GM12878 (cell line): Measurements from ENCODE around the gene ANO8. TPM values are rescaled to one million over a fixed set of nuclear protein-coding genes. Genes with fewer than 3 reads are reported as not detected.

Source experiments
- ATAC-seq: fragments of 200-7000 bp; cut with Tn5 transposase; 3 replicates; pipeline ENCODE4 v1.9.1; 2020; ENCODE audit warnings: mild to moderate bottlenecking, moderate library complexity
- BruUV-seq: library from RNA; stranded (reverse); fragments of 400-500 nt; replicated peaks from 2 replicates; lab custom pipeline; 2021; lab: Mats Ljungman, UMichigan
- CTCF ChIA-PET: fragments of 300-600 bp; sonication (Branson Sonifier 250); formaldehyde crosslinking; extraction: SDS; loops from one replicate; lab custom pipeline; 2021; ENCODE audit warnings: inconsistent platforms; lab: Yijun Ruan, JAX
- POLR2A ChIA-PET: fragments of 350-600 bp; formaldehyde crosslinking; extraction: SDS; loops from one replicate; lab custom pipeline; 2021; ENCODE audit warnings: inconsistent platforms; lab: Charles Lee
- RAD21 ChIA-PET: fragments of 300-600 bp; sonication (Branson Sonifier 250); formaldehyde crosslinking; loops from one replicate; lab custom pipeline; 2023; ENCODE audit warnings: antibody characterized with exemption; ENCODE audit not compliant: unreplicated experiment; lab: Charles Lee
- SMC1A ChIA-PET: fragments of 300-600 bp; sonication (Branson Sonifier 250); formaldehyde crosslinking; loops from one replicate; lab custom pipeline; 2023; ENCODE audit not compliant: unreplicated experiment, uncharacterized antibody; lab: Charles Lee
- DNase-seq: peaks from one replicate; pipeline ENCODE4 v3.0.0-alpha.2; 2011; ENCODE audit warnings: low read depth, low spot score
- FAIRE-seq: peaks from 3 replicates; lab custom pipeline; 2011; peaks lifted over from hg19 to GRCh38; lab: Jason Lieb, UNC
- H2AFZ ChIP-seq: 2 replicates; pipeline ENCODE4 v1.6.0; 2011; ENCODE audit warnings: low read depth, low read length, control low read depth; ENCODE audit not compliant: control insufficient read depth
- H3K27ac ChIP-seq: 2 replicates; pipeline ENCODE4 v1.5.1; 2011; ENCODE audit warnings: control low read depth; ENCODE audit not compliant: control insufficient read depth, insufficient read depth
- H3K27me3 ChIP-seq, 2 experiments: replicated peaks in 1 of 2; 2 replicates each; pipeline versions ENCODE4 v1.6.0 to v1.6.1; 2011; ENCODE audit warnings: low read length in 1 of 2; ENCODE audit not compliant: control insufficient read depth in 2 of 2, insufficient read depth in 2 of 2
- H3K36me3 ChIP-seq, 2 experiments: 2 replicates each; pipeline ENCODE4 v1.5.1; 2011; ENCODE audit warnings: low read length in 1 of 2; ENCODE audit not compliant: control insufficient read depth in 2 of 2, insufficient read depth in 2 of 2
- H3K4me1 ChIP-seq: 2 replicates; pipeline ENCODE4 v1.6.1; 2011; ENCODE audit warnings: mild to moderate bottlenecking, low read length, moderate library complexity, mixed read lengths; ENCODE audit not compliant: control insufficient read depth, insufficient read depth
- H3K4me2 ChIP-seq: 2 replicates; pipeline ENCODE4 v1.6.0; 2011; ENCODE audit warnings: control low read depth; ENCODE audit not compliant: control insufficient read depth, insufficient read depth
- H3K4me3 ChIP-seq: fragments of 200-600 bp; sonication (generic); 2 replicates; pipeline ENCODE4 v1.5.1; 2016
- H3K79me2 ChIP-seq: 2 replicates; pipeline ENCODE4 v1.6.0; 2011; ENCODE audit warnings: low read length; ENCODE audit not compliant: control insufficient read depth, insufficient read depth
- H3K9ac ChIP-seq: 2 replicates; pipeline ENCODE4 v1.8.0; 2011; ENCODE audit warnings: low read length, control low read depth, mixed read lengths; ENCODE audit not compliant: control insufficient read depth, insufficient read depth
- H3K9me3 ChIP-seq: replicated peaks from 3 replicates; pipeline ENCODE4 v1.5.1; 2011; ENCODE audit warnings: mild to moderate bottlenecking, low read length; ENCODE audit not compliant: control insufficient read depth, insufficient read depth
- H4K20me1 ChIP-seq: 2 replicates; pipeline ENCODE4 v1.6.0; 2011; ENCODE audit not compliant: control insufficient read depth, insufficient read depth
- EP300 ChIP-seq, 2 experiments: fragments of 150-350 bp in 1 of 2; IDR thresholded peaks; 2 replicates each; pipeline ENCODE4 v1.6.1; 2011 to 2012; ENCODE audit warnings: low read depth in 2 of 2, low read length in 2 of 2, borderline replicate concordance in 1 of 2, improper control_type of control experiment in 1 of 2, inconsistent platforms in 1 of 2; ENCODE audit not compliant: control insufficient read depth in 1 of 2
- FOS ChIP-seq: IDR thresholded peaks from 3 replicates; pipeline ENCODE4 v1.6.1; 2011; ENCODE audit warnings: borderline replicate concordance; ENCODE audit not compliant: insufficient read length; ENCODE audit errors: extremely low read depth
- HCFC1 ChIP-seq: fragments of 150-350 bp; IDR thresholded peaks from 2 replicates; pipeline ENCODE4 v1.6.1; 2014; ENCODE audit warnings: low read length
- IKZF1 ChIP-seq: fragments of 450-650 bp; conservative IDR thresholded peaks from 2 replicates; pipeline ENCODE4 v1.6.1; 2017; ENCODE audit warnings: antibody characterized with exemption, mild to moderate bottlenecking
- MYB ChIP-seq: fragments of 150-350 bp; IDR thresholded peaks from 2 replicates; pipeline ENCODE4 v1.6.1; 2014; ENCODE audit warnings: mild to moderate bottlenecking, low read depth, low read length, borderline replicate concordance
- NR2C1 ChIP-seq: fragments of 450-650 bp; IDR thresholded peaks from 2 replicates; pipeline ENCODE4 v1.6.1; 2017; ENCODE audit warnings: antibody characterized with exemption, mild to moderate bottlenecking, moderate library complexity
- NR2C2 ChIP-seq: IDR thresholded peaks from 2 replicates; pipeline ENCODE4 v1.6.1; 2011; ENCODE audit warnings: borderline replicate concordance, low read depth; ENCODE audit not compliant: control insufficient read depth, insufficient read length
- NR2F1 ChIP-seq: fragments of 450-650 bp; conservative IDR thresholded peaks from 2 replicates; pipeline ENCODE4 v1.6.1; 2017; ENCODE audit warnings: mild to moderate bottlenecking
- SPI1 ChIP-seq: IDR thresholded peaks from 2 replicates; pipeline ENCODE4 v1.6.1; 2011; ENCODE audit warnings: low read depth, mild to moderate bottlenecking, low read length, moderate library complexity, borderline replicate concordance; ENCODE audit not compliant: insufficient read depth
- TCF3 ChIP-seq: IDR thresholded peaks from 2 replicates; pipeline ENCODE4 v1.6.1; 2012; ENCODE audit warnings: low read depth, mild to moderate bottlenecking, low read length, borderline replicate concordance; ENCODE audit not compliant: insufficient read depth
- WGBS: methylation state at CpG from one replicate; pipeline ENCODE4 v1.1.6; 2016; ENCODE audit warnings: low lambda C conversion rate; ENCODE audit not compliant: insufficient replicate concordance, insufficient coverage; ENCODE audit errors: missing lambda C conversion rate; 5-methylcytosine and 5-hydroxymethylcytosine counted together
- in situ Hi-C: fragments of 300-500 bp; cut with MboI; formaldehyde crosslinking; loops from 9 replicates; pipeline ENCODE4 v1.14.3; 2018; ENCODE audit warnings: mixed read lengths
- intact Hi-C: fragments of 100-400 bp; cut with micrococcal nuclease; formaldehyde crosslinking; loops from one replicate; pipeline ENCODE4 v1.14.2; 2022; ENCODE audit not compliant: unreplicated experiment
- polyA plus RNA-seq, 11 experiments: library from polyadenylated mRNA; depleted of rRNA in 4 of 11; unstranded in 6 of 11; stranded (reverse) in 5 of 11; fragments of >200 nt; fragmentation: Nextera tagmentation in 4 of 11; fragmentation: Illumina TruSeq in 1 of 11; extraction: Ambion mirVana in 4 of 11; extraction: Trizol in 1 of 11; gene quantifications; 1 replicate in 1 of 11; 2 replicates in 10 of 11; pipeline versions ENCODE4 v1.2.1 to v1.2.3, GENCODE V29; 2011 to 2016; ENCODE audit warnings: inconsistent platforms in 2 of 11, missing spikeins in 2 of 11, low read depth in 1 of 11
- total RNA-seq, 4 experiments: library from RNA; depleted of rRNA in 3 of 4; stranded (reverse); fragments of >200 nt in 3 of 4; fragmentation: Illumina TruSeq in 1 of 4; extraction: Trizol in 1 of 4; gene quantifications; 2 replicates each; pipeline versions ENCODE4 v1.2.1 to v1.2.3, GENCODE V29; 2013 to 2021
- TF ChIP-seq, protein P1 (sequence below): fragments of 450-650 bp; IDR thresholded peaks from 2 replicates; pipeline ENCODE4 v1.6.1; 2016; ENCODE audit warnings: mild to moderate bottlenecking
- TF ChIP-seq, protein P2 (sequence below): IDR thresholded peaks from 2 replicates; pipeline ENCODE4 v1.6.1; 2012; ENCODE audit warnings: low read depth, low read length, improper control_type of control experiment
- TF ChIP-seq, protein P3 (sequence below): fragments of 450-650 bp; IDR thresholded peaks from 2 replicates; pipeline ENCODE4 v1.6.1; 2018; ENCODE audit warnings: mild to moderate bottlenecking, low read depth, moderate library complexity; ENCODE audit not compliant: partially characterized antibody
- TF ChIP-seq, protein P4 (sequence below): fragments of 450-650 bp; IDR thresholded peaks from 2 replicates; pipeline ENCODE4 v1.6.1; 2016; ENCODE audit warnings: mild to moderate bottlenecking

ANO8 gene
- total and polyA plus RNA-seq, 10 of the 15 experiments (the other 5 are each of a cell fraction or from before 2014, with no cell fraction given) = 0.04 to 6.7 (median 1.1) TPM

DNA sequence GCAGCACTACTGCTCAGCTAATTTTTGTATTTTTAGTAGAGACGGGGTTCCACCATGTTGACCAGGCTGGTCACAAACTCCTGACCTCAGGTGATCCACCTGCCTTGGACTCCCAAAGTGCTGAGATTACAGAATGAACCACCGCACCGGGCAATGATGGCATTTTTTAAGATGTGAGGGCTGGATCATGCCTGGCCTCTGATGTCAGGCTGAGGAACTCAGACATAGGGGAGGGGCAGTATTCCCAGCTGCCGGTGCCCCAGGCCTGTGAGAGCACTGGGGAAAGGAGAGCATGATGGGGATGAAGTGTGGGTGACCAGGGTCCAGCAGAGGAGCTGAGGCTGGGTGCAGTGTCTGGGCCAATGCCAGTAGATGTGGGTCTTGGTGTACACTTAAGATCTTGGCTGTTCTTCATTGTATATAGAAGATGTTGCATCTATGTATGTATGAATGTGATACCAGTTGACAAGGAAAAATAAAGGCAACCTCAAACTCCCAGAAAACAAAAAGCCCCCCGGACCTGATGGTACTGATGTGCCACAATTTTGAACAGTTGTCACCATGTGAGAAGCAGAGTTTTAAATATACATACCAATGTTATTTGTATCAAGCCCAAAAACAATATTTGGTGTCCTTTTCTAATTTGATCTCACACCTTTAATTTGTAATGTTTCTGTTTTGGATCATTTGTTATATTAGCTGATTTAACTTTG is 45.9 kb upstream of the ANO8 start (continued):
- no peak for TF ChIP-seq TCF3
- TF ChIP-seq, protein P1, sequence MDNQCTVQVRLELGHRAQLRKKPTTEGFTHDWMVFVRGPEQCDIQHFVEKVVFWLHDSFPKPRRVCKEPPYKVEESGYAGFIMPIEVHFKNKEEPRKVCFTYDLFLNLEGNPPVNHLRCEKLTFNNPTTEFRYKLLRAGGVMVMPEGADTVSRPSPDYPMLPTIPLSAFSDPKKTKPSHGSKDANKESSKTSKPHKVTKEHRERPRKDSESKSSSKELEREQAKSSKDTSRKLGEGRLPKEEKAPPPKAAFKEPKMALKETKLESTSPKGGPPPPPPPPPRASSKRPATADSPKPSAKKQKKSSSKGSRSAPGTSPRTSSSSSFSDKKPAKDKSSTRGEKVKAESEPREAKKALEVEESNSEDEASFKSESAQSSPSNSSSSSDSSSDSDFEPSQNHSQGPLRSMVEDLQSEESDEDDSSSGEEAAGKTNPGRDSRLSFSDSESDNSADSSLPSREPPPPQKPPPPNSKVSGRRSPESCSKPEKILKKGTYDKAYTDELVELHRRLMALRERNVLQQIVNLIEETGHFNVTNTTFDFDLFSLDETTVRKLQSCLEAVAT = no peak
- no peak for TF ChIP-seq HCFC1
- no peak for TF ChIP-seq IKZF1
- TF ChIP-seq, protein P2, sequence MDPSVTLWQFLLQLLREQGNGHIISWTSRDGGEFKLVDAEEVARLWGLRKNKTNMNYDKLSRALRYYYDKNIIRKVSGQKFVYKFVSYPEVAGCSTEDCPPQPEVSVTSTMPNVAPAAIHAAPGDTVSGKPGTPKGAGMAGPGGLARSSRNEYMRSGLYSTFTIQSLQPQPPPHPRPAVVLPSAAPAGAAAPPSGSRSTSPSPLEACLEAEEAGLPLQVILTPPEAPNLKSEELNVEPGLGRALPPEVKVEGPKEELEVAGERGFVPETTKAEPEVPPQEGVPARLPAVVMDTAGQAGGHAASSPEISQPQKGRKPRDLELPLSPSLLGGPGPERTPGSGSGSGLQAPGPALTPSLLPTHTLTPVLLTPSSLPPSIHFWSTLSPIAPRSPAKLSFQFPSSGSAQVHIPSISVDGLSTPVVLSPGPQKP = no peak

DNA sequence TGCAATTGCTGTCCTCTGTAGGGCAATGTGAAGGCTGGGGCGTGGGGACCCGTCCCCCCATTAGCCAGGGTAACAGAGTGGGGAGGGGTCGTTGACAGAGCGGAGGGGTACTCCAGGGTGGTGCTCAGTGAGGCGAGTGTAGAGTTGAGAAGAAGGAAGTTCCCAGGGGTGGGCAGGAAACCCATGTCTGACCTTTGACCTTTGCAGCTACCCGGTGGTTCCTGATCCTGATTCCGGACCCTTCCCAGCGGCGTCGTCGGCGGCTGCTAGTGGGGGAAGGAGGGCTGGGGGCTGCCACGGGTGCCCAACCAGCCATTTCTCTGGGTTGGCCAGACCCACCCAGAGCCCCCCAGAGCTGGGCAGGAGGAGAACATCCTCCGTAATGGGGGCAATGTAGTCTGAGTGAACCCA is 44.6 kb upstream of the ANO8 start:
- Histone ChIP-seq H3K9ac (no peak overlapping the region), H3K27ac (no peak overlapping the region), H3K9me3 (no peaks in the 10 kb centered on the region; the same call in 2 of the 3 replicates), H3K4me2 (no peak overlapping the region), H3K4me3 (no peak overlapping the region), H3K36me3 (no peaks in the 10 kb centered on the region), H2AFZ (no peak overlapping the region), H3K79me2 (no peaks in the 10 kb centered on the region), H3K27me3 (no peaks in the 10 kb centered on the region), H4K20me1 (no peaks in the 10 kb centered on the region), H3K4me1 (peaks cover 15% of the 10 kb centered on the region)
- no TSS peak for BruUV-seq
- RAD21 ChIA-PET = no interaction called here
- in situ Hi-C loops = no loop called here
- CTCF ChIA-PET = no interaction called here
- FAIRE-seq (no peak), ATAC-seq (no peak), DNase-seq (no peak)
- WGBS = 51% methylated on average over 14 of the region's 14 CpGs
- intact Hi-C loops = no loop called here
- TF ChIP-seq EP300 (IDR thresholded peaks at IDR 0.05; ENCODE audit: borderline replicate concordance in 1 of 2, control insufficient read depth in 1 of 2, low read depth in 2 of 2, low read length in 2 of 2) (no peak), SPI1 (no peak), MYB (no peak), FOS (no peak), NR2C2 (peak; percentile 65), NR2C1 (peak; percentile 63), NR2F1 (peak; percentile 87)
- TF ChIP-seq, protein P3, sequence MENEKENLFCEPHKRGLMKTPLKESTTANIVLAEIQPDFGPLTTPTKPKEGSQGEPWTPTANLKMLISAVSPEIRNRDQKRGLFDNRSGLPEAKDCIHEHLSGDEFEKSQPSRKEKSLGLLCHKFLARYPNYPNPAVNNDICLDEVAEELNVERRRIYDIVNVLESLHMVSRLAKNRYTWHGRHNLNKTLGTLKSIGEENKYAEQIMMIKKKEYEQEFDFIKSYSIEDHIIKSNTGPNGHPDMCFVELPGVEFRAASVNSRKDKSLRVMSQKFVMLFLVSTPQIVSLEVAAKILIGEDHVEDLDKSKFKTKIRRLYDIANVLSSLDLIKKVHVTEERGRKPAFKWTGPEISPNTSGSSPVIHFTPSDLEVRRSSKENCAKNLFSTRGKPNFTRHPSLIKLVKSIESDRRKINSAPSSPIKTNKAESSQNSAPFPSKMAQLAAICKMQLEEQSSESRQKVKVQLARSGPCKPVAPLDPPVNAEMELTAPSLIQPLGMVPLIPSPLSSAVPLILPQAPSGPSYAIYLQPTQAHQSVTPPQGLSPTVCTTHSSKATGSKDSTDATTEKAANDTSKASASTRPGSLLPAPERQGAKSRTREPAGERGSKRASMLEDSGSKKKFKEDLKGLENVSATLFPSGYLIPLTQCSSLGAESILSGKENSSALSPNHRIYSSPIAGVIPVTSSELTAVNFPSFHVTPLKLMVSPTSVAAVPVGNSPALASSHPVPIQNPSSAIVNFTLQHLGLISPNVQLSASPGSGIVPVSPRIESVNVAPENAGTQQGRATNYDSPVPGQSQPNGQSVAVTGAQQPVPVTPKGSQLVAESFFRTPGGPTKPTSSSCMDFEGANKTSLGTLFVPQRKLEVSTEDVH = no peak
- TF ChIP-seq, protein P4, sequence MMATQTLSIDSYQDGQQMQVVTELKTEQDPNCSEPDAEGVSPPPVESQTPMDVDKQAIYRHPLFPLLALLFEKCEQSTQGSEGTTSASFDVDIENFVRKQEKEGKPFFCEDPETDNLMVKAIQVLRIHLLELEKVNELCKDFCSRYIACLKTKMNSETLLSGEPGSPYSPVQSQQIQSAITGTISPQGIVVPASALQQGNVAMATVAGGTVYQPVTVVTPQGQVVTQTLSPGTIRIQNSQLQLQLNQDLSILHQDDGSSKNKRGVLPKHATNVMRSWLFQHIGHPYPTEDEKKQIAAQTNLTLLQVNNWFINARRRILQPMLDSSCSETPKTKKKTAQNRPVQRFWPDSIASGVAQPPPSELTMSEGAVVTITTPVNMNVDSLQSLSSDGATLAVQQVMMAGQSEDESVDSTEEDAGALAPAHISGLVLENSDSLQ = no peak
- SMC1A ChIA-PET = interaction anchor here (0.9 kb wide), 1 partner anchor 32 kb away, joined by 3 read pairs; no protein-coding TSS in a partner anchor
- POLR2A ChIA-PET = interaction anchor here (0.7 kb wide), 1 partner anchor 321 kb away, joined by 4 read pairs; no protein-coding TSS in a partner anchor
